Neural cell (in vitro differentiated cells): ENCODE measurements around the gene PRR14. TPM values are rescaled to one million over a fixed set of nuclear protein-coding genes. Genes with fewer than 3 reads are reported as not detected.

Source experiments
- H2AFZ ChIP-seq: fragments of 200-600, 300-800 bp; sonication (generic), shearing (Covaris generic); 2 replicates; pipeline ENCODE4 v1.6.0; 2014; ENCODE audit warnings: low read depth, mild to moderate bottlenecking, antibody characterized with exemption, low read length, moderate library complexity
- H3F3A ChIP-seq: fragments of 200-600 bp; shearing (Covaris generic); 2 replicates; pipeline ENCODE4 v1.6.1; 2016; ENCODE audit warnings: mild to moderate bottlenecking, moderate library complexity, mixed read lengths, antibody characterized with exemption, low read length; ENCODE audit not compliant: insufficient read depth, poor library complexity, severe bottlenecking
- H3K27ac ChIP-seq: fragments of 200-600, 300-800 bp; sonication (generic), shearing (Covaris generic); 2 replicates; pipeline ENCODE4 v1.5.1; 2014; ENCODE audit warnings: mild to moderate bottlenecking, low read length, moderate library complexity
- H3K27me3 ChIP-seq: fragments of 300-800, 200-600 bp; sonication (generic), shearing (Covaris generic); 2 replicates; pipeline ENCODE4 v1.6.0; 2014; ENCODE audit warnings: mild to moderate bottlenecking, low read depth, low read length, moderate library complexity; ENCODE audit not compliant: insufficient read depth
- H3K36me3 ChIP-seq: fragments of 300-800, 200-600 bp; sonication (generic), shearing (Covaris generic); 2 replicates; pipeline ENCODE4 v1.5.1; 2014; ENCODE audit warnings: mild to moderate bottlenecking, antibody characterized with exemption, low read length, moderate library complexity; ENCODE audit not compliant: insufficient read depth
- H3K4me2 ChIP-seq: fragments of 300-800, 200-600 bp; sonication (generic), shearing (Covaris generic); 2 replicates; pipeline ENCODE4 v1.6.0; 2014; ENCODE audit warnings: mild to moderate bottlenecking, low read length
- H3K4me3 ChIP-seq: fragments of 300-800, 200-600 bp; sonication (generic), shearing (Covaris generic); 2 replicates; pipeline ENCODE4 v1.5.1; 2014; ENCODE audit warnings: mild to moderate bottlenecking, low read length, moderate library complexity
- H3K79me2 ChIP-seq: fragments of 200-600 bp; shearing (Covaris generic); replicated peaks from 2 replicates; pipeline ENCODE4 v1.6.0; 2014; ENCODE audit warnings: mild to moderate bottlenecking, low read length, moderate library complexity; ENCODE audit not compliant: insufficient read depth
- H3K9ac ChIP-seq: fragments of 300-800, 200-600 bp; sonication (generic), shearing (Covaris generic); 2 replicates; pipeline ENCODE4 v1.6.1; 2016; ENCODE audit warnings: mild to moderate bottlenecking, low read length, mixed read lengths
- H3K9me2 ChIP-seq: fragments of 200-600 bp; shearing (Covaris generic); 2 replicates; pipeline ENCODE4 v1.6.1; 2016; ENCODE audit warnings: mild to moderate bottlenecking, low read length, mixed read lengths; ENCODE audit not compliant: insufficient read depth
- H3K9me3 ChIP-seq: fragments of 200-600, 300-800 bp; sonication (generic), shearing (Covaris generic); 2 replicates; pipeline ENCODE4 v1.6.1; 2016; ENCODE audit warnings: mild to moderate bottlenecking, mixed run types, low read length, moderate library complexity, mixed read lengths
- H4K20me1 ChIP-seq: fragments of 200-600 bp; shearing (Covaris generic); 2 replicates; pipeline ENCODE4 v1.6.1; 2016; ENCODE audit warnings: mild to moderate bottlenecking, mixed run types; ENCODE audit not compliant: insufficient read depth
- CTCF ChIP-seq: fragments of 450-650 bp; IDR thresholded peaks from 2 replicates; pipeline ENCODE4 v1.5.1; 2014; ENCODE audit warnings: antibody characterized with exemption, mild to moderate bottlenecking, moderate library complexity; ENCODE audit not compliant: poor library complexity, severe bottlenecking
- EP300 ChIP-seq: fragments of 450-650 bp; conservative IDR thresholded peaks from 2 replicates; pipeline ENCODE4 v1.6.1; 2014; ENCODE audit warnings: antibody characterized with exemption, mild to moderate bottlenecking, moderate library complexity; ENCODE audit not compliant: poor library complexity, severe bottlenecking
- EZH2 ChIP-seq: fragments of 200-600, 300-800 bp; shearing (Covaris generic), sonication (generic); IDR thresholded peaks from 2 replicates; pipeline ENCODE4 v1.6.1; 2014; ENCODE audit warnings: antibody characterized with exemption, low read length, borderline replicate concordance, mild to moderate bottlenecking; ENCODE audit not compliant: insufficient read depth, poor library complexity, severe bottlenecking
- MXI1 ChIP-seq: fragments of 450-650 bp; conservative IDR thresholded peaks from 2 replicates; pipeline ENCODE4 v1.6.1; 2014; ENCODE audit warnings: antibody characterized with exemption, mild to moderate bottlenecking; ENCODE audit not compliant: poor library complexity, severe bottlenecking
- POLR2AphosphoS5 ChIP-seq: IDR thresholded peaks from 2 replicates; pipeline ENCODE4 v1.6.1; 2012
- RAD21 ChIP-seq: fragments of 450-650 bp; conservative IDR thresholded peaks from 2 replicates; pipeline ENCODE4 v1.6.1; 2014; ENCODE audit warnings: antibody characterized with exemption, mild to moderate bottlenecking, moderate library complexity
- REST ChIP-seq: IDR thresholded peaks from 2 replicates; pipeline ENCODE4 v1.6.1; 2012; ENCODE audit warnings: borderline replicate concordance
- SMC3 ChIP-seq: fragments of 450-650 bp; conservative IDR thresholded peaks from 2 replicates; pipeline ENCODE4 v1.6.1; 2014; ENCODE audit warnings: antibody characterized with exemption, mild to moderate bottlenecking, moderate library complexity; ENCODE audit not compliant: poor library complexity
- TAF1 ChIP-seq: IDR thresholded peaks from 2 replicates; pipeline ENCODE4 v1.6.1; 2012; ENCODE audit warnings: low read depth
- polyA plus RNA-seq: library from polyadenylated mRNA; depleted of rRNA; stranded (reverse); fragments of >200 nt; gene quantifications from 2 replicates; pipeline ENCODE4 v1.2.3, GENCODE V29; 2014

Gene PRR14
- polyA plus RNA-seq, 1 donor from 2014 or later, result 23.3 TPM

GRCh38 chr16:30633526-30633925, 17.2 kb upstream of the PRR14 start:
- Histone ChIP-seq H3K27ac (peak overlapping the region; percentile 91), H2AFZ (peak overlapping the region; percentile 80), H3F3A (peaks cover 4% of the 10 kb centered on the region)

GRCh38 chr16:30636599-30636998, 14.2 kb upstream of the PRR14 start:
- H3K9me2 ChIP-seq, result no peaks in the 10 kb centered on the region
- no peak overlapping the region for H3K9ac ChIP-seq
- no peaks in the 10 kb centered on the region for H4K20me1 ChIP-seq
- no peaks in the 10 kb centered on the region for H3K36me3 ChIP-seq
- no peak overlapping the region for H3K27ac ChIP-seq
- H2AFZ ChIP-seq, result no peak overlapping the region
- no peaks in the 10 kb centered on the region for H3K27me3 ChIP-seq
- H3F3A ChIP-seq, result peaks cover 4% of the 10 kb centered on the region
- no peak overlapping the region for H3K4me2 ChIP-seq
- H3K9me3 ChIP-seq, result no peaks in the 10 kb centered on the region
- H3K4me3 ChIP-seq, result no peak overlapping the region
- H3K79me2 ChIP-seq, result no peaks in the 10 kb centered on the region
- TF ChIP-seq EP300 (no peak), MXI1 (no peak), CTCF (no peak), RAD21 (no peak), SMC3 (no peak), REST (no peak), TAF1 (no peak)

More at GRCh38 chr16:30633526-30633925, 17.2 kb upstream of the PRR14 start:
- Histone ChIP-seq H3K9me3 (no peaks in the 10 kb centered on the region), H4K20me1 (no peaks in the 10 kb centered on the region), H3K79me2 (no peaks in the 10 kb centered on the region), H3K36me3 (no peaks in the 10 kb centered on the region), H3K9ac (peak overlapping the region; percentile 91), H3K4me2 (peak overlapping the region; percentile 76), H3K4me3 (peak overlapping the region; percentile 92), H3K9me2 (no peaks in the 10 kb centered on the region), H3K27me3 (no peaks in the 10 kb centered on the region)
- TF ChIP-seq RAD21, result no peak
- no peak for TF ChIP-seq EZH2
- no peak for TF ChIP-seq CTCF
- no peak for TF ChIP-seq TAF1
- no peak for TF ChIP-seq POLR2AphosphoS5
- no peak for TF ChIP-seq SMC3
- TF ChIP-seq MXI1, result no peak
- TF ChIP-seq REST, result no peak
- TF ChIP-seq EP300, result no peak
